ENCODE measurements around the gene SPATA20.

Gene SPATA20

DNA sequence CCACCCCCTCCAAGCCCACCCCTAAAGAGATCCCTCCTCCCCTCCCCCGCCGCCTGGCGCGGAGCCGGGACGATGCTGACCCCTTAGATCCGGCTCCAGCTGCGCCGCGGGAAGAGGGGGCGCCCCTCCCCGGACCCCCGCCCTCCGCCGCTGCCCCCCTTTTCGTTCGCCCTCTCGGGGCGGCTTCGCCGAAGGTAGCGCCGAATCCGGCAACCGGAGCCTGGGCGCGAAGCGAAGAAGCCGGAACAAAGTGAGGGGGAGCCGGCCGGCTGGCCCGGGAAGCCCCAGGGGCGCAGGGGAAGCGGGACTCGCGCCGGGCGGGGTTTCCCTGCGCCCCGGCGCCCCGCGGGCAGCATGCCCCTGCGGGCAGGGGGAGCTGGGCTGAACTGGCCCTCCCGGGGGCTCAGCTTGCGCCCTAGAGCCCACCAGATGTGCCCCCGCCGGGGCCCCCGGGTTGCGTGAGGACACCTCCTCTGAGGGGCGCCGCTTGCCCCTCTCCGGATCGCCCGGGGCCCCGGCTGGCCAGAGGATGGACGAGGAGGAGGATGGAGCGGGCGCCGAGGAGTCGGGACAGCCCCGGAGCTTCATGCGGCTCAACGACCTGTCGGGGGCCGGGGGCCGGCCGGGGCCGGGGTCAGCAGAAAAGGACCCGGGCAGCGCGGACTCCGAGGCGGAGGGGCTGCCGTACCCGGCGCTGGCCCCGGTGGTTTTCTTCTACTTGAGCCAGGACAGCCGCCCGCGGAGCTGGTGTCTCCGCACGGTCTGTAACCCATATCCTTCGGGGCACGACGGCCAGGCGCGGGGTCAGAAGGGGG is 14.2 kb downstream of the SPATA20 start:
- peak; percentile 19 for DNase-seq

DNA sequence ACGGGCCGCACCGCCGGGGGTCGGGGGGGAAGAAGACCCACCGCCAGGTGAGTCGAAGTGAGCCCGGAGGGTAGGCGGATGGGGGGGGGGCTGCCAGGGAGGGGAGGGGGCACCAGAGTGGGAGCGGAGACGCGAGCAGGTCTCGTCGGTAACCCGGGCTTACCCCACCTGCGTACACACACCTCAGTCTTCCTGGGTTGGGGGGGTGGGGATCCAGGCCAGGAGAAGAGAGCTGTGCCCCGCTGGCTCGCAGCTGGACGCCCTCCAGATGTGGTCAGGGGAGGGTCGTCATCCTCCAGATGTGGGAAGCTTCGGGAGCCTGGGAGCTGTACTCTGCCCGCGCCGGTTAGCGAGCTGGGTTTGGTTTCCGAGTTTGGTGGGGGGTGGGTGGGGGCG is 14.8 kb downstream of the SPATA20 start:
- no peak for DNase-seq

DNA sequence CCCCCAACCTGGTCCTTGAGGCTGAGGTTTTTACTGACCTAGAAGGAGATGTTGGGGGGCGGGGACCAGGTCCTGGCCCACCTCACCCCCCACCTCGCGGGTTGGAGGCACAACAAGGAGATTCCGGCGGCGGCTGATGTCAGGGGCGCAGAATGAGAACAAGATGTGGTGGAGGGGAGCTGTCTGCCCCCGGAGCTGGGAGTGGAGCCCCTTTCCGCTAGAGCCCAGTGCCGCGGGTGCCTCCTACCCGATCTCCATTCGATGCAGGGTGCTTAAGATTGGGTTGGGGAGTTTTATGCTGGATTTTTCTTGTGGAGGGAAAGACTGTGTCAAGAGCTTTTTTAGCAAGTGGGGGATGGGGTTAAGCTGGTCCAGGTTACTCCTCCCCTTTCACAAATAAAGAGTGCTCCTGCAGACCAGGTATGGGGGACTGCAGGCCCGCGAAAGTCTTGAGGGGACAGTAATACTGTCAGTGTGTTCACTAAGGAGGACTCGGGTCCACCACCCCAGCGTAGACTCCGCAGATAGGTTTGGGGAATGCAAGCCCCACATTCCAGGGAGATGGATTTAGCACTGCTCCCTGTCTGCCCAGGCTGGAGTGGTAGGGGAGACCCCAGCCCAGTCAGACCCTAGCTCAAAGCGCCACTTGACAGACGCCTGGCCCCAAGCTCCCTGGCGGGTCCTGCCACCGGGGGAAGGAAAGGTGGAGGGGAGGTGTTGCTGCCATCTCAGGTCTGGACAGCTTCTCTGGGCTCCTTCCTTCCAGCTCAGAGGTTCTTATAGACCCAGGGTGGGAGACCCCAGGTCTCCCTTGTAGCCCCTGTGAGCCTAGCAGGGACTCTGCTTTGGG is 15.5 kb downstream of the SPATA20 start:
- no peak for DNase-seq

DNA sequence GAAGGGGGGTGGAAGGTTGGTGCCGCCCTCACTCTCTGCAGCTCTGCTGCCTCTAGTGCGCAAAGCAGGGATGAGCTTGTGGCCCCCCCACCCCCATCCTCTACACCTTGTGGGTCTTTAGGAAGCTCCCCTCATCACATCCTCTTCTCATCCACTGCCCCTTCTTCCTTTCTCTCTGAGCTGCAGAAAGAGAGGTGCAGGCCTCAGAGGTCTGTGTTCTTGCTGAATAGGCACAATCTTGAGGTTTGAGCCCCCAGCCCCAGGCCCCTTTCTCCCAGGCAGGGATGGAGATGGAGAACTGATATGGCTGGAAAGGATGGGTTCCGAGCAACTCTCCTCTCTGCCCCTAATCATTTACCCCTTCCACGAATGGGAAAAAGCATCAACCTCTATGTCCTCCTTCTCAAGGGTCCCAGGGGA is 16.1 kb downstream of the SPATA20 start:
- no peak for DNase-seq

DNA sequence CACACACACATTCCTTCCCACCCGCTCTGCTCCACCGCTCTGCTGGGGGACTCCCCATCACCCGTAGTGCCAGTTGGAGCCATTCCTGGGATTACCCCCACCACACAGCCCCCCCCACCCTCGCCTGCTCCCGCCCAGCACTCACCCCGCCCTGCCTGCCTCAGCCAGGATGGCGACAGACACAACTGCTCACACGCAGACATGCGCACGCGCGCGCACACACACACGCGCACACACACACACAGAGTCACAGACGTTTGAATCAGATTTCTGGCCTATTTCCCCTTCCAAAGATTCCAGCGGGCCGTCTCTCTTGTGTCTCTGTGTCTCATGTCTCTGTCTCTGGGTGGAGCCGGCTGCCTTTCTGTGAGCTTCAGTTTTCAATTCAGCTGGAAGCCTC is 17.9 kb downstream of the SPATA20 start:
- DNase-seq = no peak

DNA sequence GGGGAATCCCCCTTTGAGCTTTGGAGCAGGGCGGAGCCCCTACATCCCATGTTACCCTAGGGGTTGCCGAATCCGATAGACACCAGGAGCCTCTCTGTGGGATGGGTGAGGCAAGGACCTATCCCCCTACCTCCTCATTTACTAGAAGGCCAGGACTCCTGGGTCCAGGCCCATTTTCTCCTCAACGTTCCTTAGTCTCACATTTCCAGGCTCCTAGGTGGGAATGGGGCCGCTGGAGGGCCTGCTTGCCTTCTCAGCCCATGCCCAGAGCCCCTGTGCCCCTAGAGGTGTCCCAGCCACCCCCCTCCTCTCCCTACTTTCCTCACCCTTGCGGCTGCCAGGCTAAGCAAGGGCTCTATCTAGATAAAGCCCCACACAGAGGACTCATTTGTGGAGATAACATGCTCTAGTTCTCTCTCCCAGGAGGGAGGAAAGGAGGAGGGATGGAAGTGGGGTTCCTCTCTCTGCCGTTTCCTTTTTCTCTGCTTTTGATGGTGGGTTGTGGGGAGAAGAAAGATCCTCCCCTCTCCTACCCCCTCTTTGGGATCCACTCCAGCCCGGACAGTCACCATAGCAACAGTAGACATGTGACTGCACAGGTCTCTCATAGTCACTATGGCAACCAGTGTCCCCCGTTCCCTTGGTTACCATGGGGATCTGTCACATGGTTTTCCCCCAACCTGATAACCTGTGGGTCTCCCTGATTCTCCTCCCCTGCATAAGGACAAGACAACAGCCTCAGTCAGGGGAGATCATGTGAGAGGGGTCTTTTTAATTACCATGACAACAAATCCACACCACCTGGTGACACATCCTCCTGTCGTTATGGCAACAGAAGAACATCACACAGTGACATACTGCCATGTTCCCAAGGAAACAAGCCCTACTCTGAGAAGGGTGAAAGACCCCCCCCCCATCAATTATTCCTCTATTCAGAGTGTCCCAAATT is 18.7 kb downstream of the SPATA20 start:
- no peak for DNase-seq

DNA sequence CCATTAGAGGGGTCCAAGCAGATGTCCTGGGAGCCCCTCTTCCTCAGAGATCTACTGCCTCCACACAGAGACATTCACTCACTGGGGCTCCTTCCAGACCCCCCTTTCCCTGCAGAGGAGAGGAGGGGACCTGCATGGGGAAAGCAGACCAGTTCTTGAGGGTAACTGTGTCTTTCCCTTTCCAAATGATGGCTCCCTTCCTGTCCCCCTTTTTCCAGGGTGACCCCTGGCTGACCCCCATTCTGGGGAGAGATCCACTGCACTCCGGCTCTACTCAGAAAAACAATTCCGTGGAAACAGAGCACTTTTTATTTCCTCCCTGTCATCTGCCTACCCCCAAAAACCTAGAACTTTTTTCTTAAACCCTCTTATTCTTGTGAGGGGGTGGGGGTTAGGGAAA is 19.9 kb downstream of the SPATA20 start:
- no peak for DNase-seq

DNA sequence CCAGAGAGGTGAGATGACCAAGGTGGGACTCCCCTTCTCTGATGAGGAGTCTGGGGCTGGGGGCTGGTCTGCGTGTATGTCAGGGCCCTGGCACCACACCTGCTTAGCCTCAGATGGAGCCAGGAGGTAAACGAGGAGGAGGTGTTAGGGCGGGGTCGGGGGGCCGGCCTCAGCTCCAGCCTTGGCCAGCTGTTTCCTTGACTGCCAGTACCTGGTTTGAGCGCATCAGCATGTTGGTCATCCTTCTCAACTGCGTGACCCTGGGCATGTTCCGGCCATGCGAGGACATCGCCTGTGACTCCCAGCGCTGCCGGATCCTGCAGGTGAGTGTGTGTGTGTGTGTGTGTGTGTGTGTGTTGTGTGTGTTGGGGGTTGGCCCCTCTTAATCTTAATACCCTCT is 21.7 kb downstream of the SPATA20 start:
- DNase-seq = no peak

DNA sequence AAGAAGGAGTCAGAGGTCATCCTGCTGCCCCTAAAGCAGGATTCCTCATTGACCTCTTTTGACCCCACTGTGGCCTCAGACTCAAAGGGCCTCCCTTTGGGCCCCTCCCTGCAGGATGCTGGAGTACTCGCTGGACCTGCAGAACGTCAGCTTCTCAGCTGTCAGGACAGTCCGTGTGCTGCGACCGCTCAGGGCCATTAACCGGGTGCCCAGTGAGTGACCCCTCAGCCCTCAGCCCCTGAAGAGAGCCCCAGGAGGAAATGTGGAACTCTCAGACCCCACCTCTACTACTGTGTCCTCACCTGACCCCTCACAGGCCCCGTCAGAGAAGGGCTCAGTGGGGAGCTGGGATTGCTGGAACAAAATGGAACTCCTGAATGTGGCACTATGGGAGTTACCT is 22.6 kb downstream of the SPATA20 start:
- no peak for DNase-seq

DNA sequence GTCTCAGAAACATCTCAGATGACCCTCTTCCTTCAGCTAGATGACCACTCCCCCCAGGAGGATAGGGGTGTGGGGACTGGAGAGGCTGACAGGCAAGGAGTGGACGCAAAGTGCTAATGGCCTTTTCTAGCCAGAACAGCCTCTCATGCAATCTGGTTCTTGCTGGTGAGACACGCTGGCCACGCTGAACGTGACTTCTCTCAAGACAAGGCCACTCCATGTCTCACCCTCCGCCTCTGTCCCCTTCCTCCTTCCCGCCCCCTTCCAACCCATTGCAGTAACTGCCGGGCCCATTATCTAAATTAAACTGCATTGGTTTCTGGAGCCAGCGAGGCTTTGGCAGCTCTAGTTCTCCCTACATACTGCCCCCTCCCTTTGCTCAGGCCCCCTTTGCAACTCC is 23.1 kb downstream of the SPATA20 start:
- no peak for DNase-seq

DNA sequence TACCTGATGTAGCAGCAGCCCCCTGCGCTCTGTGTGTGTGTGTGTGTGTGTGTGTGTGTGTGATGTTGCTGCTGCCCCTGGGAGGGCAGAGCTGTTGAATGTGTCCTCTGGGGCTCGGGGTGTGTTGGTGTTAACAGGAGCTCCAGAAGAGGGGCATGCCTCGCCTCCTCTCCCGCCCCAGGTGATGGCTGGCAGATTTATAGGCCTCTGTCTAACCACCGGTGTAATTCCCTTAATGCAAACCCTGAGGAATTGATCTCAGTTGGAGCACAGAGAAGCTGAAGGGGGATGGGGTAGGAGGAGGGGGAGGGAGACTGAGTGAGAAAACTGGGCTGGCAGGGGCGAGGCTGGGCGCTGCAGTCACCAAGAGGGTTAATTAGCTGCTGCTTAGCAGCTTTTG is 23.6 kb downstream of the SPATA20 start:
- no peak for DNase-seq

DNA sequence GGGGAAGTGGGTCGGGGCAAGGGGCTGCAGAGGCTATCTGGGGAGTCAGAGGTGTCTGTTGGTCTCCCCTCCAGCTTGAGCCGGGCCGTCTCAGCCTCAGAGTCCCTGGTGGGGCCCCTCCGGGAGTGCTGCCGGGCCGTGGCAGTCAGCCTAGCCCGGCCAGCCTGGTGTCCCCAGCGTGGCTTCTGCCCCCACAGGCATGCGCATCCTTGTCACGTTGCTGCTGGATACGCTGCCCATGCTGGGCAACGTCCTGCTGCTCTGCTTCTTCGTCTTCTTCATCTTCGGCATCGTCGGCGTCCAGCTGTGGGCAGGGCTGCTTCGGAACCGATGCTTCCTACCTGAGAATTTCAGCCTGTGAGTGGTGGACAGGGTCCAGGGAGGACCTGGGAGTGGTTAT is 24.7 kb downstream of the SPATA20 start:
- DNase-seq = no peak

DNA sequence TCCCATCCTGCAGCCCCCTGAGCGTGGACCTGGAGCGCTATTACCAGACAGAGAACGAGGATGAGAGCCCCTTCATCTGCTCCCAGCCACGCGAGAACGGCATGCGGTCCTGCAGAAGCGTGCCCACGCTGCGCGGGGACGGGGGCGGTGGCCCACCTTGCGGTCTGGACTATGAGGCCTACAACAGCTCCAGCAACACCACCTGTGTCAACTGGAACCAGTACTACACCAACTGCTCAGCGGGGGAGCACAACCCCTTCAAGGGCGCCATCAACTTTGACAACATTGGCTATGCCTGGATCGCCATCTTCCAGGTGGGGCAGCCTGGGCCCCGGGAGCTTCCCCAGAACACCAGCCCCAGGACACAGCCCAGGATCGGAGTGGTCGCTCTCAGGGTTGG is 25.6 kb downstream of the SPATA20 start:
- DNase-seq = no peak

DNA sequence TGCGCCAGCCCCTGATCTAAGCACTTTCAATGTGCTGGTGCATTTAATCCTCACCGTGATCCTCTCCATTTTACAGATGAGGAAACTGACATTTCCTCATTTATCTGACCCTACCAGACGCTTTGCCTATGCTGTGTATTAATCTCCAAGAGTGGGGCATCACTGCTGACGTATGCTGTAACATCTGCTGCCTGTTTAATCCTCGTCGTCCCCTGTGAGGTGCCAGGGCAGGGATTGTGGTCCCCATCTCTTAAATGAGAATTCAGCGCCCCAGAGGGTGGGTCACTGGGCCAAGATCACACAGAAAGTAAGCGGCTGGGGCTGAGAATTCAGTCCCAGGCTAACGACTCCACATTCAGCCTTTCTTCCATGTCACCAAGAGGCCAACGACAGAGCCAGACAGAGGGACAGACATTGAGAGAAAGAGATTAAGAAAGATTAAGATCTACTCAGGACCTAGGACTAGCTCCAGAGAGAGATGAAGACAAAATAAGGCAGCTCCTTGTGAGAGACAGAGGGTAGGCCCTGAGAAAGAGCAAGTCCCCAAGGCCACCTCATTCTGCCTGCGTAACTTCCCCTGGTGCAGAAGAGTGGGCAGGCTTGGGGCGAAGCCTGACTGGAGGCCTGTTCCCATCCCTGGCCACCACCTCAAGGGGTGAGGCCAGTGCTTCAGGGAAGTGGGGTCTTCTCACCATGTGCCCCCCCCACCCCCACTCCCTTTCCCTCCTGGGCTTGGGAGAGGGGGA is 27.1 kb downstream of the SPATA20 start:
- DNase-seq = no peak

DNA sequence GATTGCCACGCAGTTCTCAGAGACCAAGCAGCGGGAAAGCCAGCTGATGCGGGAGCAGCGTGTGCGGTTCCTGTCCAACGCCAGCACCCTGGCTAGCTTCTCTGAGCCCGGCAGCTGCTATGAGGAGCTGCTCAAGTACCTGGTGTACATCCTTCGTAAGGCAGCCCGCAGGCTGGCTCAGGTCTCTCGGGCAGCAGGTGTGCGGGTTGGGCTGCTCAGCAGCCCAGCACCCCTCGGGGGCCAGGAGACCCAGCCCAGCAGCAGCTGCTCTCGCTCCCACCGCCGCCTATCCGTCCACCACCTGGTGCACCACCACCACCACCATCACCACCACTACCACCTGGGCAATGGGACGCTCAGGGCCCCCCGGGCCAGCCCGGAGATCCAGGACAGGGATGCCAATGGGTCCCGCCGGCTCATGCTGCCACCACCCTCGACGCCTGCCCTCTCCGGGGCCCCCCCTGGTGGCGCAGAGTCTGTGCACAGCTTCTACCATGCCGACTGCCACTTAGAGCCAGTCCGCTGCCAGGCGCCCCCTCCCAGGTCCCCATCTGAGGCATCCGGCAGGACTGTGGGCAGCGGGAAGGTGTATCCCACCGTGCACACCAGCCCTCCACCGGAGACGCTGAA is 28.7 kb downstream of the SPATA20 start:
- DNase-seq = no peak

DNA sequence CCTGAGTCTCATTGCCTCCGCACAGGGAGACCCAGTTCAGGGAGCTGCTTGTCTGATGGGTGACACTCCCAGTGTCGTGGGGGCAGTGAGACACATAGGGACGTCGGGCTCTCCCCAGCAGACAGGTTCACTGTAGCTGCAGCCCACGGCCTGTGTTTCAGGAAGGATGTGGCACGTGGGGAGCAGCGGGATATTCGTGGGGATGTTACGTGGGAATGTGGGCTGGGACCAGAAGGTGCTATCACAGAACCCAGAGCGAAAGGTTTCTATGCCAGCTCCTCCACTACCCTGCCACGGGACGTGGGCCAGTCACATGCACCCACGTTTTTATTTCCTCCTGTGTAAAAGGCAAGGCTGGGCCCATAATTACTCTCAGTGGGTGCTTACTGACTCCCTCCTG is 29.9 kb downstream of the SPATA20 start:
- DNase-seq = no peak

DNA sequence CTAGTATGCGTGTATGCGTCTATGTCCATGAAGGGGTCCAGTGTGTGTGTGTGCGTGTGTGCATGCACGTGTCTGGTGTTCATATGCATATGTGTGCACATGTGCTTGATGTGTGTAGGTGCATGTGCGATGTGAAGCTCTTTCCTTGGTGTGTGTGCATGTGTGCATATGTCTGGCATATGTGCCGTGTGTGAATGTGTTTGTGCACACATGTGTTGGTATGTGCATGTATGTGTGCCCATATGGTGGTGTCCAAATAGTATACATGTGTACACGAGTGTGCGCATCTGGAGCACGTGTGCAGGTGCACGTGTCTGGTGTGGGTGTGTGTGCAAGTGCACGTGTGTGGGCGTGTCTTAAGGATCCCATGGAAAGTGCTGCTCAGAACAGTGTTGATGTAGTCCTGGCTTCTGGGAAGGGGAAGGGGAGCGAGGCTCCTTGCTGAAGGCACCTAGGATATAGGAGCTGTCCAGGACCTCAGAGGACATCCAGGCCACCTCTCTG is 30.5 kb downstream of the SPATA20 start:
- no peak for DNase-seq

DNA sequence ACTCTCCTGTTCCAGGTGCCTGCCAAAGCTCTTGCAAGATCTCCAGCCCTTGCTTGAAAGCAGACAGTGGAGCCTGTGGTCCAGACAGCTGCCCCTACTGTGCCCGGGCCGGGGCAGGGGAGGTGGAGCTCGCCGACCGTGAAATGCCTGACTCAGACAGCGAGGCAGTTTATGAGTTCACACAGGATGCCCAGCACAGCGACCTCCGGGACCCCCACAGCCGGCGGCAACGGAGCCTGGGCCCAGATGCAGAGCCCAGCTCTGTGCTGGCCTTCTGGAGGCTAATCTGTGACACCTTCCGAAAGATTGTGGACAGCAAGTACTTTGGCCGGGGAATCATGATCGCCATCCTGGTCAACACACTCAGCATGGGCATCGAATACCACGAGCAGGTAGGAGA is 31.2 kb downstream of the SPATA20 start:
- no peak for DNase-seq

DNA sequence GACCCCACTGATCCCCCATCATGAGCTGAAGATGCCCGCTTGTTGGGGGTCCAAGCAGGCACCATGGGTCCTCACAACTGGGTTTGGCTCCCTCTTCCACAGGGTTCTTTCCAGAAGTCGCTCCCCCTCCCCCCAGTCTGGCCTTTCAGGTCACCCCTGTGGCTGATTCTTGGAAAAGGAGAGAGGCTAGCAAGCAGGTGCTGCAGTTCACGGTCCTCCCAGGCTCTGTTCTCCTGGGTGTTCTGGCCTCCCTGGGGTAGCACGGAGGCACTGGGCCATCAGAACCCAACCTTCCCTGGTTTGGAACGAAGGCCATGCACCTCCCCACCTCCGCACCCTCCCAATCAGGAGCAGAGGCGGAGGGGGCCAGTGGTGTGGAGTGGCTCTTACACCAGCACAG is 32.4 kb downstream of the SPATA20 start:
- DNase-seq = no peak

DNA sequence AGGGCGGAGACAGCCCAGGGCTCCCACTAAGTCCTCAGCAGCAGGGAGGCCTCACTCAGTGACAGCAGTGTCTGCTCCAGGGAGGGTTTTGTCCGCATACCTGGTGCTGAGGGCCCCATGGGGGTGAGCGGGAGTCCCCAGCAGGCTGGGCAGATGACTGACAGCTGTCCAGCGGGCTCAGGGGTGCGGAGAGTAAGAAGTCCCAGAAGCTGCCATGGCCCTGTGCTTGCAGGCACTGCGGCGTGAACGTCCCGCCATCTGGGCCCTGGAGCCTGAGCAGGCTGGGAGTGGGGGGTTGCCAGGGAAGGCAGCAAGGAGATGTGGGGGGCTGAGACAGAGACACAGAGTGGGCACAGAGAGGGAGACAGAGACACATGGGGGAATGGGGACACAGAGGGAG is 33.7 kb downstream of the SPATA20 start:
- DNase-seq = no peak

DNA sequence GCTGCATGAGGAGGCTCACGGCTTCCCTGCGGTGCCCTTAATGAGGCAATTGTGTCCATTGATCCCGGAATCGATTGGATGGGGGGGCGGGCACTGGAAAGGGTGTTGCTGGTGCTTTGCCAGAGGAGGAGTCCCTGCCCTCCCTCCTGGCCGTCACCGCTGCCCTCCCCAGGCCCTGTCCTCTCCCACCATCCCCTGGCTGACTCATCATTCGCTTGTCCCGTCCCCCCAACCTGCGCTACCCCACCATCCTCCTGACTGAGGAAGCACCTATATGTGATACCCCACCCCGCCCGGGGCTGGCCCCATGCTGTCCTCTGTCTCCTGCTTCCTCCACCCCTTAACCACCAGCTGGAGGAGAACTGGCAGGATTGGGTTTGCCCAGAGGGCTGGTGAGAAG is 34.3 kb downstream of the SPATA20 start:
- no peak for DNase-seq

DNA sequence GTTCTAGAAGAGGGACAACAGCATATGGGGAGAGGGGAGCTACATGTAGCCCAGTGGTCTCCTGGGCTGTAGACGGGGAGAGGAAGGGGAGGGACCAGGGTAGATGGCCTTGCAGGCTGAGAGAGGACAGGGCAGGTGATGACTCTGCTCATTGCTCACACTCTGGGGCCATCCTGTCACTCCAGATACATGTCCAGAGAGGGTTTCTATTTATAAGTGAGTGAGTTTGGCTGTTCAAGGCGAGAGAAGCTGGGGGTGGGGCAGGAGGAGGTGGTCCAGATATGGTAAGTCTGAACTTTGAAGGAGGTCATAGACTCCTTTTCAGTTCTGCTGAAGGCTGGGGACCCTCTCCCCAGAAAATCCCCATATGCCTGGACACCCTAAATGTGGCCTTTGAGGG is 35.8 kb downstream of the SPATA20 start:
- no peak for DNase-seq
